Right atrium auricular region (tissue), 2 donors: Measurements from ENCODE around the gene KLHL40. TPM values are rescaled to one million over a fixed set of nuclear protein-coding genes. Genes with fewer than 3 reads are reported as not detected.

ENCODE experiments used
- DNase-seq: peaks from one replicate; pipeline ENCODE4 v3.0.0-alpha.2; 2019; ENCODE audit warnings: low spot score
- H3K27ac ChIP-seq, 2 donors: fragments of 200-600 bp; sonication (generic); 1 replicate in 1 of 2; 2 replicates in 1 of 2; pipeline ENCODE4 v1.5.1; 2016 to 2019
- H3K27me3 ChIP-seq, 2 donors: fragments of 200-600 bp; sonication (generic); one replicate each; pipeline versions ENCODE4 v1.5.1 to v1.6.0; 2017 to 2019
- H3K36me3 ChIP-seq: fragments of 200-600 bp; sonication (generic); one replicate; pipeline ENCODE4 v1.5.1; 2016
- H3K4me1 ChIP-seq, 2 donors: fragments of 200-600 bp; sonication (generic); one replicate each; pipeline versions ENCODE4 v1.5.1 to v1.6.0; 2017 to 2019
- H3K4me3 ChIP-seq, 2 donors: fragments of 200-600 bp; sonication (generic); 1 replicate in 1 of 2; 2 replicates in 1 of 2; pipeline ENCODE4 v1.5.1; 2017 to 2019; ENCODE audit warnings: mild to moderate bottlenecking in 1 of 2, moderate library complexity in 1 of 2
- H3K9me3 ChIP-seq, 2 donors: fragments of 200-600 bp; sonication (generic); one replicate each; pipeline ENCODE4 v1.5.1; 2019
- total RNA-seq, 2 donors: library from RNA; depleted of rRNA; stranded (reverse); fragments of >200 nt; gene quantifications; one replicate each; pipeline ENCODE4 v1.1.0, GENCODE V29; 2016
- TF ChIP-seq, protein P1 (sequence below), 2 donors: fragments of 200-600 bp; sonication (generic); IDR thresholded peaks; one replicate each; pipeline ENCODE4 v1.5.1; 2019; ENCODE audit warnings: antibody characterized with exemption in 2 of 2

Gene KLHL40
- total RNA-seq, 2 donors from 2014 or later: 0.15 to 0.63 TPM

DNA sequence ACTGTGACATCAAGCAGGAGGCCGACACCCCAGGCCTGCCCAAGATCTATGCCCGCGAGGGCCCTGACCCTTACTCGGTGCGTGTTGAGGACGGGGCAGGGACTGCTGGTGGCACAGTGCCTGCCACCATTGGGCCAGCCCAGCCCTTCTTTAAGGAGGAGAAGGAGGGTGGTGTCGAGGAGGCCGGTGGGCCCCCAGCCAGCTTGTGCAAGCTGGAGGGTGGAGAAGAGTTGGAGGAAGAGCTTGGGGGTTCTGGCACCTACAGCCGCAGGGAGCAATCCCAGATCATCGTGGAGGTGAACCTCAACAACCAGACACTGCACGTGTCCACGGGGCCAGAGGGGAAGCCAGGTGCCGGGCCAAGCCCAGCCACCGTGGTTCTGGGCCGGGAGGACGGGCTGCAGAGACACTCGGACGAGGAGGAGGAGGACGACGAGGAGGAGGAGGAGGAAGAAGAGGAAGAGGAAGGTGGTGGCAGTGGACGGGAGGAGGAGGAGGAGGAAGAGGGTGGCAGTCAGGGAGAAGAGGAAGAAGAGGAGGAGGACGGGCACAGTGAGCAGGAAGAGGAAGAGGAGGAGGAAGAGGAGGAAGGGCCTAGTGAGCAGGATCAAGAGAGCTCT lies 26.5 kb upstream of the KLHL40 start:
- Histone ChIP-seq H3K4me1 (peaks cover 0 to 62% of the 10 kb centered on the region in 2 donors), H3K9me3 (no peaks in the 10 kb centered on the region), H3K27ac (peak overlapping the region; percentile 95 to 99), H3K36me3 (peaks cover 25% of the 10 kb centered on the region), H3K27me3 (no peaks in the 10 kb centered on the region), H3K4me3 (no peak overlapping the region)
- no peak for DNase-seq
- TF ChIP-seq, protein P1, sequence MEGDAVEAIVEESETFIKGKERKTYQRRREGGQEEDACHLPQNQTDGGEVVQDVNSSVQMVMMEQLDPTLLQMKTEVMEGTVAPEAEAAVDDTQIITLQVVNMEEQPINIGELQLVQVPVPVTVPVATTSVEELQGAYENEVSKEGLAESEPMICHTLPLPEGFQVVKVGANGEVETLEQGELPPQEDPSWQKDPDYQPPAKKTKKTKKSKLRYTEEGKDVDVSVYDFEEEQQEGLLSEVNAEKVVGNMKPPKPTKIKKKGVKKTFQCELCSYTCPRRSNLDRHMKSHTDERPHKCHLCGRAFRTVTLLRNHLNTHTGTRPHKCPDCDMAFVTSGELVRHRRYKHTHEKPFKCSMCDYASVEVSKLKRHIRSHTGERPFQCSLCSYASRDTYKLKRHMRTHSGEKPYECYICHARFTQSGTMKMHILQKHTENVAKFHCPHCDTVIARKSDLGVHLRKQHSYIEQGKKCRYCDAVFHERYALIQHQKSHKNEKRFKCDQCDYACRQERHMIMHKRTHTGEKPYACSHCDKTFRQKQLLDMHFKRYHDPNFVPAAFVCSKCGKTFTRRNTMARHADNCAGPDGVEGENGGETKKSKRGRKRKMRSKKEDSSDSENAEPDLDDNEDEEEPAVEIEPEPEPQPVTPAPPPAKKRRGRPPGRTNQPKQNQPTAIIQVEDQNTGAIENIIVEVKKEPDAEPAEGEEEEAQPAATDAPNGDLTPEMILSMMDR (IDR thresholded peaks at IDR 0.05): no peak

DNA sequence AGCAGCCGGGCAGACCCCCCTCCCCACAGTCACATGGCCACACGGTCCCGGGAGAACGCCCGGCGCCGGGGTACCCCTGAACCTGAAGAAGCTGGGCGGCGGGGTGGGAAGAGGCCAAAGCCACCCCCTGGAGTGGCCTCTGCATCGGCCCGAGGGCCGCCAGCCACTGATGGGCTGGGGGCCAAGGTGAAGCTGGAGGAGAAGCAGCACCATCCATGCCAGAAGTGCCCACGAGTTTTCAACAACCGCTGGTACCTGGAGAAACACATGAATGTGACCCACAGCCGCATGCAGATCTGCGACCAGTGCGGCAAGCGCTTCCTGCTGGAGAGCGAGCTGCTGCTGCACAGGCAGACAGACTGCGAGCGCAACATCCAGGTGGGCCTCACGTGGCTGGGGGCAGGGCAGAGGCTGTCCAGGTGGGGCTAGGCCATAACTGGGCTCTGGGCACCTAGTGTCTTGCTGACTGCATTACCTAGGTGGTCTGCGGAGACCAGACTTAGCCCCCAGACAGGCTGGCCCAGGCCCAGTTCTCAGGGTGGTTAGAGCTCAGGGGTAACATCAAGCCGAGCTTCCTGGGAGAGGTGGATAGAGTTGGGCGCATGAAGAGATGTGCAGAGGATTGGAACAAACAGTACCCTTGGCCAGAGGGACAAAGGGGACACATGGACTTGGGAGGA lies 25.7 kb upstream of the KLHL40 start:
- no peak for DNase-seq
- no peaks in the 10 kb centered on the region for H3K9me3 ChIP-seq
- H3K4me1 ChIP-seq: peaks cover 0 to 62% of the 10 kb centered on the region in 2 donors
- H3K27me3 ChIP-seq: no peaks in the 10 kb centered on the region
- peaks cover 25% of the 10 kb centered on the region for H3K36me3 ChIP-seq
- TF ChIP-seq, protein P1 (IDR thresholded peaks at IDR 0.05): no peak
- H3K4me3 ChIP-seq: no peak overlapping the region
- peak overlapping the region; percentile 95 to 99 for H3K27ac ChIP-seq

DNA sequence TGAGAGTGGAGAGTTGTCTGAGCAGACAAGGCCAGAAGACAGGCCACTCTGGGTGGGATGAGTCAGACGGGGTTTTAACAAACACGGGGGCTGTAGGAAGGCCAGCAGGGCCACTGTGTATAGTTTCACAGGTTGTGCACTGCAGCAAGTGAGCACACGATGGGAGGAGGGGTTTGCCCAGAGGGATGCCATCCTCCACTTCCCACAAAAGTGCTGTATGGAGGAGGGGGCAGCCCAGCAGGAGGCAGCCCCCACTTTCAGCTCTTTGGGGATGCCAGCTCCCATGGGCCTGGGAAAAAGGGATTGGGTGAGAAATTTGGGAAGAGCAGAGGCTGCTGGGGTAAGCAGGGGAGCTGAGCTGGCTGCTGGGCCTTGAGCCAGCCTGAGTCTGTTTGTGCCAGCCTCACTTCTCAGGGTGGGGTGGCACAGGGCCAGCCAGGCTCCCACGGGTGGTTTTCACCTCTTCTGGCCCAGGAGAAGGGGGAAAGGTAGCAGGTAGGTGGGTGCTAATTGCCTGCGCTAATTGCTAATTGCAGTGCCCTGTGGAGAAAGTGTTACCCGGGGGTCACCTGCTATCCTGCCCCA lies 25.1 kb upstream of the KLHL40 start:
- Histone ChIP-seq H3K27me3 (no peaks in the 10 kb centered on the region), H3K27ac (peak overlapping the region; percentile 95 to 99), H3K4me1 (peaks cover 0 to 56% of the 10 kb centered on the region in 2 donors), H3K36me3 (peaks cover 25% of the 10 kb centered on the region), H3K4me3 (no peak overlapping the region), H3K9me3 (no peaks in the 10 kb centered on the region)
- TF ChIP-seq, protein P1 (IDR thresholded peaks at IDR 0.05): no peak
- DNase-seq: no peak

DNA sequence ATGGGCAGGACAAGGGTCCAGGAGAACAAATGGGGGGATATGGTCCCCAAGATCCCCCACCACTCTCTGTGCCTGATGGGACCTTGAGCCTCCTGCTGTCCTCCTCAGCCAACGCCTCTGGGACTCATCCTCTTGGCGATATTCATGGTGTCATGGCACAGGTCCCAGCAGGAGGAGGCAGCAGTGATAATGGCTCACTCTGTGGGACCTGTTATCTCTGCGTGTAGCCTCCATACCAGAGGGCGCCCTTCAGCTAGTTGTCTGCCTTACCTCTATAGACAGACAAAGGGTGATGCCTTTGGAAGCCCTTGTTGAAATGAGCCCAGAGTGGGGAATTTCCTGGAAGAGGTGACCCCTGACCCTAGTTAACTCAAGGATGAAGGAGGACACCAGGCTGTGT lies 24.4 kb upstream of the KLHL40 start:
- no peak for DNase-seq
- H3K4me3 ChIP-seq: no peak overlapping the region
- H3K27ac ChIP-seq: peak overlapping the region; percentile 95 to 99
- TF ChIP-seq, protein P1 (IDR thresholded peaks at IDR 0.05): peak in 1 of 2 donors; percentile 41
- H3K4me1 ChIP-seq: peaks cover 0 to 55% of the 10 kb centered on the region in 2 donors
- no peaks in the 10 kb centered on the region for H3K27me3 ChIP-seq
- H3K36me3 ChIP-seq: peaks cover 25% of the 10 kb centered on the region
- no peaks in the 10 kb centered on the region for H3K9me3 ChIP-seq

DNA sequence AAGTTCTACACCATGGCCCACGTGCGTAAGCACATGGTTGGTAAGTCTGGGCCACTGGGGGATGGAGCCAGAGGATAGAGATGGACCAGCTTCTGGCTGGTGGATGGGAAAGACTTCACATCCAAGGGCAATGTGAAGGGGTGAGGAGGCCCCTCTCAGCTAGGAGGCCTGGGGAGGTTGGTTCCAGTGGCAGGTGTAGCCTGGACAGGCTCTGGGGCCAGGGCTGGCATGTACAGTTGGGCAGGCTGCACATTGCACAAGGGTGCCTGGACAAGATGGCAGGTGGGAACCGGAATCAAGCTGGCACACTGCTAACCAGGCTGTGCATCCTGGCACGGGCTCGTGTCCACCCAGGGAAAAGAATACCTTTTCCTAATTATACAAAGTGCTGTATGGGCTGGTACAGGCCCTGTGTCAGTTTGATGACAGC lies 23.7 kb upstream of the KLHL40 start:
- TF ChIP-seq, protein P1 (IDR thresholded peaks at IDR 0.05): no peak
- DNase-seq: no peak
- H3K27ac ChIP-seq: peak overlapping the region; percentile 95 to 99
- peaks cover 25% of the 10 kb centered on the region for H3K36me3 ChIP-seq
- H3K9me3 ChIP-seq: no peaks in the 10 kb centered on the region
- H3K27me3 ChIP-seq: no peaks in the 10 kb centered on the region
- no peak overlapping the region for H3K4me3 ChIP-seq
- peaks cover 0 to 55% of the 10 kb centered on the region in 2 donors for H3K4me1 ChIP-seq
